Measurements from ENCODE around the gene PLCL1.

PLCL1 gene

DNA sequence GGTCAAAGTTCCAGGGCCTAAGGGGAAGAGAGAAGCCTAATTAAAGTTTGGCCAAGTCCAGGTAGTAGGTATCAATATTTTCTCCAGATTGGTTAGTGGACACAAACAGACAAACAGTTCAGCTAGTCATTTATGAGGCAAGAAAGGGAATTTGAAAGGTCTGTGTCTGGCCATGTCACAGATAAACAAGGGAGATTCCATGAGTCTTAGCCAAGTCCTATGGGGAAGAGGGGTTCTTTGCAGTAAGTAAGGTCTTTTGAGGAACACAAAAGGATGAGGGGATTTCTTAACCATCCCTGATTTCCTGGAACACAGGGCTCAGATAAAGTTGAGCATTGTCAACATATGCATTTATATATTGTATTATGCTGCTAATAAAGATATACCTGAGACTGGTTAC, 310.8 kb downstream of the PLCL1 start:
- H2AFZ ChIP-seq (ENCODE audit: low read length), result no peak overlapping the region
- no peaks in the 10 kb centered on the region for H3K79me2 ChIP-seq (ENCODE audit: low read length)
- H3K9me2 ChIP-seq (replicated peaks; ENCODE audit: insufficient read depth, low read length), result no peaks in the 10 kb centered on the region
- H4K20me1 ChIP-seq (ENCODE audit: insufficient read depth, low read length), result no peaks in the 10 kb centered on the region
- H3K4me1 ChIP-seq (ENCODE audit: low read length), result no peaks in the 10 kb centered on the region
- H3K4me2 ChIP-seq (ENCODE audit: low read depth, low read length), result no peak overlapping the region
- no peaks in the 10 kb centered on the region for H3K27me3 ChIP-seq (replicated peaks; ENCODE audit: insufficient read depth, low read length)
- no peaks in the 10 kb centered on the region for H3K9me3 ChIP-seq (replicated peaks; ENCODE audit: insufficient read depth, low read length)
- no peak overlapping the region for H3K27ac ChIP-seq (ENCODE audit: low read length)
- H3K9ac ChIP-seq (ENCODE audit: low read length), result no peak overlapping the region
- DNase-seq, result no peak
- no peaks in the 10 kb centered on the region for H3F3A ChIP-seq (ENCODE audit: insufficient read depth, low read length)
- no peak overlapping the region for H3K4me3 ChIP-seq (ENCODE audit: low read length)
- no peaks in the 10 kb centered on the region for H3K36me3 ChIP-seq (replicated peaks; ENCODE audit: insufficient read depth, low read length)
- TF ChIP-seq, protein P1, sequence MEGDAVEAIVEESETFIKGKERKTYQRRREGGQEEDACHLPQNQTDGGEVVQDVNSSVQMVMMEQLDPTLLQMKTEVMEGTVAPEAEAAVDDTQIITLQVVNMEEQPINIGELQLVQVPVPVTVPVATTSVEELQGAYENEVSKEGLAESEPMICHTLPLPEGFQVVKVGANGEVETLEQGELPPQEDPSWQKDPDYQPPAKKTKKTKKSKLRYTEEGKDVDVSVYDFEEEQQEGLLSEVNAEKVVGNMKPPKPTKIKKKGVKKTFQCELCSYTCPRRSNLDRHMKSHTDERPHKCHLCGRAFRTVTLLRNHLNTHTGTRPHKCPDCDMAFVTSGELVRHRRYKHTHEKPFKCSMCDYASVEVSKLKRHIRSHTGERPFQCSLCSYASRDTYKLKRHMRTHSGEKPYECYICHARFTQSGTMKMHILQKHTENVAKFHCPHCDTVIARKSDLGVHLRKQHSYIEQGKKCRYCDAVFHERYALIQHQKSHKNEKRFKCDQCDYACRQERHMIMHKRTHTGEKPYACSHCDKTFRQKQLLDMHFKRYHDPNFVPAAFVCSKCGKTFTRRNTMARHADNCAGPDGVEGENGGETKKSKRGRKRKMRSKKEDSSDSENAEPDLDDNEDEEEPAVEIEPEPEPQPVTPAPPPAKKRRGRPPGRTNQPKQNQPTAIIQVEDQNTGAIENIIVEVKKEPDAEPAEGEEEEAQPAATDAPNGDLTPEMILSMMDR (IDR thresholded peaks at IDR 0.05; ENCODE audit: low read length), result no peak
- TF ChIP-seq EZH2phosphoT487 (IDR thresholded peaks at IDR 0.05; ENCODE audit: low read length) (no peak), EZH2 (optimal IDR thresholded peaks at IDR 0.05; ENCODE audit: low read depth, low read length) (no peak)

DNA sequence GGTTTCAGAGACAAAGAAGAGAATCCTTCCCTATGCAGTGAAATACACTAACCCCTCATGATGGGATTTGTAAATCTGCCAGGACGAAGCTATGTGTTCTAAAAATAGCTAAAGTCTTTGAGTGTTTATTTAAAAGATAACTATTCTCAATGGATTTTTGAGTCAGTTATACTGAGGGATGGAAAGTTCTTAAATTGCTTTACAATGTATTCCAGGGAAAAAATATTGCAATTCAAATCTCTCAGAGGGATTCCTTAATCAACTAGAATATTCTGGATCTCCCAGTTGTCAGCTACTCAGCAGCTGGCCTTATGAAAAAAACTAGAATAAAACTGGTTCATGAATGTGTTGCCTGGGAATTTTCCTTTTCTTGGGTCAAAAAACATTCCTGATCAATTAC, 312.4 kb downstream of the PLCL1 start:
- Histone ChIP-seq H3K9me2 (replicated peaks; ENCODE audit: insufficient read depth, low read length) (no peaks in the 10 kb centered on the region), H3K27ac (ENCODE audit: low read length) (no peak overlapping the region), H4K20me1 (ENCODE audit: insufficient read depth, low read length) (no peaks in the 10 kb centered on the region), H3K27me3 (replicated peaks; ENCODE audit: insufficient read depth, low read length) (no peaks in the 10 kb centered on the region), H2AFZ (ENCODE audit: low read length) (no peak overlapping the region), H3K9me3 (replicated peaks; ENCODE audit: insufficient read depth, low read length) (no peaks in the 10 kb centered on the region), H3K4me3 (ENCODE audit: low read length) (no peak overlapping the region), H3K4me1 (ENCODE audit: low read length) (no peaks in the 10 kb centered on the region), H3F3A (ENCODE audit: insufficient read depth, low read length) (no peaks in the 10 kb centered on the region), H3K79me2 (ENCODE audit: low read length) (no peaks in the 10 kb centered on the region), H3K4me2 (ENCODE audit: low read depth, low read length) (no peak overlapping the region), H3K36me3 (replicated peaks; ENCODE audit: insufficient read depth, low read length) (no peaks in the 10 kb centered on the region), H3K9ac (ENCODE audit: low read length) (no peak overlapping the region)
- DNase-seq, result no peak
- no peak for TF ChIP-seq EZH2phosphoT487 (IDR thresholded peaks at IDR 0.05; ENCODE audit: low read length)
- TF ChIP-seq EZH2 (optimal IDR thresholded peaks at IDR 0.05; ENCODE audit: low read depth, low read length), result no peak
- TF ChIP-seq, protein P1 (IDR thresholded peaks at IDR 0.05; ENCODE audit: low read length), result no peak

DNA sequence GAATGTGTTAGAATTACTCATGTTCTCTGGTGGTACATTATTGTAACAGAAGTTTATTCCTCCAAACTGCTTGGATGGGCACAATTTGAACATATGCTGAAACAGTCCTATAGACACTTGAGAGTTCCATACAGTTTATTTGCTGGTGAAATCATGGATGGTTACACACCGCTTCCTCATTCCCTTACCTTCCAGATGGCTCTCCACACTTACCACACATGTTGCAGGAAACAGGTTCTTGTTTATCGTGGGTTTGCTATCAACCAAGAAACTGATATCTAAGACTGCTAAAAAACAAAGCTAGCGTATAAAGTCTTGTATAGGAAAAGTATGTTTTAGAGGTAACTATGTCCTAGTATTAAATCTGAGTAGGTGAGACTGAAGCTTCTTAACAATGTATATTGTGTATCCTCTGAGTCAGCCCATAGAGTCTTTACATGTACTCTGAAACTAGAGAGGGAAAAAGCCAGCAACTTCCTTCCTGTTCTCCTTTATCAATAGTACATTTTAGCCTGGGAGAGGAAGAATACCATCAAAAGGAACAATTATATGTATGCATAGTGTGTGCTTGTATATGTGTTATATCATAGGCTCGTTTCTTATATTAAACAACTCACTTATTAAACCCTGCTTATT, 313.1 kb downstream of the PLCL1 start:
- H3K27ac ChIP-seq (ENCODE audit: low read length), result no peak overlapping the region

More for the DNA sequence above, 313.1 kb downstream of the PLCL1 start:
- Histone ChIP-seq H3K79me2 (ENCODE audit: low read length) (no peaks in the 10 kb centered on the region), H3K9ac (ENCODE audit: low read length) (no peak overlapping the region), H3K4me1 (ENCODE audit: low read length) (no peaks in the 10 kb centered on the region), H3K36me3 (replicated peaks; ENCODE audit: insufficient read depth, low read length) (no peaks in the 10 kb centered on the region), H3K4me3 (ENCODE audit: low read length) (no peak overlapping the region), H2AFZ (ENCODE audit: low read length) (no peak overlapping the region), H3F3A (ENCODE audit: insufficient read depth, low read length) (no peaks in the 10 kb centered on the region), H3K9me2 (replicated peaks; ENCODE audit: insufficient read depth, low read length) (no peaks in the 10 kb centered on the region), H4K20me1 (ENCODE audit: insufficient read depth, low read length) (no peaks in the 10 kb centered on the region), H3K9me3 (replicated peaks; ENCODE audit: insufficient read depth, low read length) (no peaks in the 10 kb centered on the region), H3K4me2 (ENCODE audit: low read depth, low read length) (no peak overlapping the region), H3K27me3 (replicated peaks; ENCODE audit: insufficient read depth, low read length) (no peaks in the 10 kb centered on the region)
- TF ChIP-seq EZH2 (optimal IDR thresholded peaks at IDR 0.05; ENCODE audit: low read depth, low read length) (no peak), EZH2phosphoT487 (IDR thresholded peaks at IDR 0.05; ENCODE audit: low read length) (no peak)
- TF ChIP-seq, protein P1 (IDR thresholded peaks at IDR 0.05; ENCODE audit: low read length), result no peak
- no peak for DNase-seq
